ENCODE results near the gene LEUTX.
A peak's percentile ranks its signal among the peaks of the same experiment; 100 is the strongest.

The LEUTX gene

GRCh38 chr19:39768786-39769185, 9.9 kb upstream of the LEUTX start:
- TF ChIP-seq CTCF (IDR thresholded peaks at IDR 0.05), result no peak
- Histone ChIP-seq H3K4me3 (no peak overlapping the region), H3K27ac (no peak overlapping the region)
- DNase-seq (ENCODE audit: low spot score), result no peak

- TF ChIP-seq CTCF (IDR thresholded peaks at IDR 0.05), result no peak
- Histone ChIP-seq H3K4me3 (no peak overlapping the region), H3K27ac (no peak overlapping the region)
- DNase-seq (ENCODE audit: low spot score), result no peak
These were observed 2.2 kb downstream of the LEUTX start for GRCh38 chr19:39780894-39781293.

DNA sequence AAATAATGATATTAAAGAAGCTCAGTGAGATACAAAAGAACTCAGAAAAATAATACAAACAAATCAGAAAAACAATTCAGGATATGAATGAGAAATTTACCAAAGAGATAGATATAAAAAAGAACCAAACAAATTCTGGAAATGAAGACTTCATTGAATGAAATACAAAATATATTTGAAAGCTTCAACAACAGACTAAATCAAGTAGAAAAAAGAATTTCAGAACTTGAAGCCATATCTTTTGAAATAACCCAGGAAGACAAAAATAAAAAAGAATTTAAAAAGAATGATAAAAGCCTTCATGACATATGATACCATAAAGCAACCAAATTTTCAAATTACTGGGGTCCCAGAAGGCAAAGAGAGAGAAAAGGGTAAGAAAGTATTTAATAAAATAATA, 9.6 kb downstream of the LEUTX start:
- no peak for TF ChIP-seq CTCF (IDR thresholded peaks at IDR 0.05)
- no peak for DNase-seq (ENCODE audit: low spot score)
- Histone ChIP-seq H3K27ac (no peak overlapping the region), H3K4me3 (no peak overlapping the region)

DNA sequence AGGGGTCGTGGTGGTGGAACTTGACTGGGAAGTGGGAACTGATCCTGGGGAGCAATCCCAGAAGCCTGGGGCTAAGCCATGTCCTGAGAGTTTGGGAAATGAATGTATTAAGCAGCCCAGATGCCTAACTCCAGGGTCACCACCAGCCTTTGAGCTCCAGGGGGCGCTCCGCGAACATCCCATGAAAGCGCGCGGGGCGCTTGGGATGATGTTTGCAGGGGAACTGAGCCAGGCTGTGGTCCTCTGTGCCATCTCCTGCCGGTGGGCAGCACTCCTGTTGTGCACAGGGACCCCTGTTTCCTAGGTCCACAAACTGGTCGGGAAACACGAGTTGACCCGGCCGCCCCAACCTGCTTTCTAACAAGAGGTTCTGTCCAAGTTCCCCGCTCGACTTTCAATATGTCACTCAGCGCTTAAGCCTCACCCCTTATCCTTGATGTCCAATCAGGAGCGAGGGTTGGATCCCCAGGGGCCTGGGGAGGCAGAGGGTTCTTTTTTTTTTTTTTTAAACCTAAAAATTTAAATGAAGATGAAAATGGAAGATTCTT, 14.4 kb downstream of the LEUTX start:
- peak; percentile 84 for TF ChIP-seq CTCF (IDR thresholded peaks at IDR 0.05)
- Histone ChIP-seq H3K27ac (no peak overlapping the region), H3K4me3 (peak overlapping the region; percentile 74)
- peak; percentile 81 for DNase-seq (ENCODE audit: low spot score)

- Histone ChIP-seq H3K27ac (no peak overlapping the region), H3K4me3 (no peak overlapping the region)
- no peak for DNase-seq (ENCODE audit: low spot score)
- TF ChIP-seq CTCF (IDR thresholded peaks at IDR 0.05), result no peak
These were observed 16.3 kb downstream of the LEUTX start for GRCh38 chr19:39795001-39795400.

GRCh38 chr19:39796000-39796498, 17.4 kb downstream of the LEUTX start:
- no peak for DNase-seq (ENCODE audit: low spot score)
- Histone ChIP-seq H3K4me3 (no peak overlapping the region), H3K27ac (no peak overlapping the region)
- TF ChIP-seq CTCF (IDR thresholded peaks at IDR 0.05), result no peak

GRCh38 chr19:39797083-39797482, 18.4 kb downstream of the LEUTX start:
- no peak overlapping the region for H3K4me3 ChIP-seq
- no peak for TF ChIP-seq CTCF (IDR thresholded peaks at IDR 0.05)
- H3K27ac ChIP-seq, result no peak overlapping the region
- DNase-seq (ENCODE audit: low spot score), result no peak
